Endothelial cell of umbilical vein (primary cell): ENCODE results near the gene UNC5B.

Experiments used
- CTCF ChIP-seq, 2 donors: IDR thresholded peaks; 1 replicate in 1 of 2; 2 replicates in 1 of 2; pipeline ENCODE4 v1.5.1; 2011; ENCODE audit warnings: low read length in 2 of 2, mild to moderate bottlenecking in 2 of 2, moderate library complexity in 2 of 2, control low read depth in 1 of 2, inconsistent platforms in 1 of 2, low read depth in 1 of 2; ENCODE audit not compliant: insufficient read depth in 1 of 2; ENCODE audit errors: extremely low read depth in 1 of 2
- EZH2 ChIP-seq: IDR thresholded peaks from 2 replicates; pipeline ENCODE4 v1.6.1; 2012; ENCODE audit warnings: borderline replicate concordance, low read depth, mild to moderate bottlenecking, moderate library complexity, low read length, inconsistent platforms; ENCODE audit not compliant: severe bottlenecking
- FOS ChIP-seq: IDR thresholded peaks from 2 replicates; pipeline ENCODE4 v1.6.1; 2011; ENCODE audit warnings: mild to moderate bottlenecking, low read length, moderate library complexity, borderline replicate concordance; ENCODE audit not compliant: insufficient read depth
- GATA2 ChIP-seq: IDR thresholded peaks from 2 replicates; pipeline ENCODE4 v1.7.0; 2011; ENCODE audit warnings: low read depth, mild to moderate bottlenecking, moderate library complexity, mixed read lengths, low read length; ENCODE audit not compliant: insufficient read length, insufficient read depth
- JUN ChIP-seq: IDR thresholded peaks from 2 replicates; pipeline ENCODE4 v1.6.1; 2011; ENCODE audit warnings: borderline replicate concordance, low read depth; ENCODE audit not compliant: insufficient read length, insufficient read depth
- MYC ChIP-seq: IDR thresholded peaks from one replicate; pipeline ENCODE4 v1.6.1; 2011; ENCODE audit warnings: mild to moderate bottlenecking, low read depth, low read length
- POLR2A ChIP-seq: IDR thresholded peaks from 2 replicates; pipeline ENCODE4 v1.6.1; 2012; ENCODE audit warnings: low read depth, mild to moderate bottlenecking, control low read depth, low read length
- POLR2AphosphoS5 ChIP-seq: IDR thresholded peaks from 2 replicates; pipeline ENCODE4 v1.6.1; 2012; ENCODE audit warnings: low read depth, mild to moderate bottlenecking, control low read depth, low read length, moderate library complexity; ENCODE audit not compliant: insufficient read depth
- TF ChIP-seq, protein P1 (sequence below): IDR thresholded peaks from 2 replicates; pipeline ENCODE4 v1.6.1; 2011; ENCODE audit not compliant: insufficient read depth, insufficient read length

DNA sequence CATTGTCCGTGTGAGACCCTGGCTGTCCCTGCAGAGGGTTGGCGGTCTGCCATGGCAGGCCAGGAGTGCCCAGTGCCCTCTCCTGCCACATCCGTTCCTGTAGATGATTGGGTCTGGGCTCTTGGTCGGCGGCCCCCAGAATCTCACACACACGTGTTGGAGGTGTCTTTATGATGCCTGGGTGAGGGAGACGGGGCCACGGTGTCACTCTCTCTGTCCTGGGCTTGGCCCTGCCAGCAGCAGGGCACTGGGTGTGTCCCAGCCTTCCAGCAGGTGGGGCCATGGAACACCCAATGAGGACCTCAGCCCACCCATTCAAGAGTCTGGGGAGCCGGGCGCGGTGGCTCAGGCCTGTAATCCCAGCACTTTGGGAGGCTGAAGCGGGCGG, 30.2 kb downstream of the UNC5B start:
- TF ChIP-seq CTCF (IDR thresholded peaks at IDR 0.05; ENCODE audit: extremely low read depth in 1 of 2, insufficient read depth in 1 of 2, low read depth in 1 of 2, low read length in 2 of 2), result no peak
- TF ChIP-seq MYC, result no peak
- TF ChIP-seq POLR2A, result no peak
- no peak for TF ChIP-seq POLR2AphosphoS5
- no peak for TF ChIP-seq JUN
- TF ChIP-seq EZH2, result no peak
- TF ChIP-seq, protein P1, sequence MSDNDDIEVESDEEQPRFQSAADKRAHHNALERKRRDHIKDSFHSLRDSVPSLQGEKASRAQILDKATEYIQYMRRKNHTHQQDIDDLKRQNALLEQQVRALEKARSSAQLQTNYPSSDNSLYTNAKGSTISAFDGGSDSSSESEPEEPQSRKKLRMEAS, result no peak
- no peak for TF ChIP-seq FOS
- TF ChIP-seq GATA2, result no peak
